Natural killer cell treated with Interleukin-12 subunit alpha and Interleukin-12 subunit beta and Interleukin-15 and Interleukin-18, amount 100 ng/mL, for 72 hours (primary cell): ENCODE data around the gene TK1. TPM values are rescaled to one million over a fixed set of nuclear protein-coding genes. Genes with fewer than 3 reads are reported as not detected.

Experiments used
- ATAC-seq, 2 donors: fragments of 150-1000 bp; cut with Tn5 transposase in 1 of 2; sonication (Bioruptor Pico), chemical (Tn5 transposase) in 1 of 2; 2 replicates each; pipeline ENCODE4 v1.10.0; 2021
- DNase-seq: peaks from one replicate; pipeline ENCODE4 v3.0.0; 2022; ENCODE audit warnings: low spot score
- H3K27ac Mint-ChIP-seq, 2 donors: 1 replicate in 1 of 2; 2 replicates in 1 of 2; pipeline ENCODE4 v1.8.0; 2022; ENCODE audit warnings: mixed read lengths in 2 of 2, mild to moderate bottlenecking in 1 of 2, moderate library complexity in 1 of 2
- H3K27me3 Mint-ChIP-seq, 2 donors: 1 replicate in 1 of 2; 2 replicates in 1 of 2; pipeline ENCODE4 v1.8.0; 2022; ENCODE audit warnings: mixed read lengths in 2 of 2
- H3K36me3 Mint-ChIP-seq: one replicate; pipeline ENCODE4 v1.8.0; 2022; ENCODE audit warnings: mixed read lengths
- H3K4me1 Mint-ChIP-seq, 2 donors: 1 replicate in 1 of 2; 2 replicates in 1 of 2; pipeline ENCODE4 v1.8.0; 2022; ENCODE audit warnings: low read depth in 2 of 2, mixed read lengths in 2 of 2, mild to moderate bottlenecking in 1 of 2
- H3K4me3 Mint-ChIP-seq: one replicate; pipeline ENCODE4 v1.8.0; 2022; ENCODE audit warnings: mixed read lengths
- H3K9me3 Mint-ChIP-seq: 2 replicates; pipeline ENCODE4 v1.8.0; 2022; ENCODE audit warnings: mixed read lengths
- total RNA-seq, 2 donors: library from RNA; stranded (reverse); gene quantifications; one replicate each; pipeline ENCODE4 v1.2.3, GENCODE V29; 2022

Gene TK1
- total RNA-seq, 2 donors from 2014 or later, result 66.8 to 138 TPM

DNA sequence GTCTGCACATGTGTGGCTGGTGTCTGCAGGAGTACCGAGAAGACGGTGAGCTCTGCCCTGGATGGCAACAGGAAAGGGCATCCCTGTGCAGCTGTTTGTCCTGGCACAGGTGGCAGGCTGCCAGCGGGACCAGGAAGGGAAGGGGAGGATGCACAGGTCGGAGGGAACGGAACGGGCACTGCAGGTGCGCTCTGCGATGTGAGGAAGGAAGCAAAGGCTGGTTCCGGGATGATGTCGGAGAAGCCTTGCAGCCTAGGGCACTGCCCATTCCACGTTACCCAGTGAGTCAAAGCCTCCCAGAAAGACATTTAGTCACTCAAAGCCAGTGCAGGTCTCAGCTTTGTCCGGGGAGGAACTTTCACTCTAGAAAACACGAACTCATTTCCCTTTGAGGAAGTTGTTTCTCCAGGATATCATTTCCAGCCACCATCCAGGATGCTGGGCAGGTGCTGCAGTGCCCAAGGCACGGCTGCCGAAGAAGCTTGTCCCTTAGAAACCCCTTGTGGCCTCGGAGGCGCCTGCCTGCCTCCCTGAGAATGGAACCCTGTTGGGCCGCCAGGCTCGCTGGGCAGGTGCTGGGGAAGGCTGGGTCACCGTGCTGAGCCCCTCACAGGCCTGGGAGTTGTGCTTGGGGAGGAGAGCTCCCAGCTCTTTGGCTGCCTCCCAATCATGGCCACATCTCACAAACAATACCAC lies 40.1 kb upstream of the TK1 start:
- Mint-ChIP-seq H3K4me3 (no peak overlapping the region), H3K36me3 (no peaks in the 10 kb centered on the region), H3K4me1 (no peaks in the 10 kb centered on the region), H3K27ac (no peak overlapping the region), H3K27me3 (peaks cover 0 to 13% of the 10 kb centered on the region in 2 donors), H3K9me3 (no peaks in the 10 kb centered on the region)
- DNase-seq (no peak), ATAC-seq (no peak)

DNA sequence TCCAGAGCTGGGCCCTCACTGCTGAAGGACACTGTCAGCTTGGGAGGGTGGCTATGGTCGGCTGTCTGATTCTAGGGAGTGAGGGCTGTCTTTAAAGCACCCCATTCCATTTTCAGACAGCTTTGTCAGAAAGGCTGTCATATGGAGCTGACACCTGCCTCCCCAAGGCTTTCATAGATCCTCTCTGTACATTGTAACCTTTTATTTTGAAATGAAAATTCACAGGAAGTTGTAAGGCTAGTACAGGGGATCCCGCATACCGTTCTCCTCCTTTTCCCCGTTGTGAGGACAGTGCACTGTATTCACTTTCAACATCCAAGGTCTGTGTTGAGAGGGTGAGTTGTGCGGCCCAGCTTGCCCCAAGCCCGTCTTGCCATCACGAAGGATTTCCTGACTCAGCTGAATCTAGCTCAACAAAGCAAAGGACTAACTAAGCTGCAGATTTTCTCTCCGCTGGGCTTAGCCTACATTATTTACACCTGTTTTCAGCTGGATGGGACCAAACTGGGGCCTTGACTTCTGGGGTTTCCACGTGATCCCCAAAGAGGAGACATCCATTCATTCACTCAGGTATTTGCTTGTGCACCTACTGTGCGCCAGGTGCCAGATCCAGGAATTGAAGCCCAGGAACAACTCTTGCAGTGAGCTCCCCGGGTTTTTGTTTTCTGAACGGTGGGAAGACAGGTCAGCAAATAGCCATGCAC lies 39.4 kb upstream of the TK1 start:
- H3K27ac Mint-ChIP-seq, result no peak overlapping the region
- no peaks in the 10 kb centered on the region for H3K4me1 Mint-ChIP-seq
- DNase-seq (no peak), ATAC-seq (no peak)
- H3K36me3 Mint-ChIP-seq, result no peaks in the 10 kb centered on the region
- no peak overlapping the region for H3K4me3 Mint-ChIP-seq
- H3K9me3 Mint-ChIP-seq, result no peaks in the 10 kb centered on the region
- peaks cover 0 to 13% of the 10 kb centered on the region in 2 donors for H3K27me3 Mint-ChIP-seq

DNA sequence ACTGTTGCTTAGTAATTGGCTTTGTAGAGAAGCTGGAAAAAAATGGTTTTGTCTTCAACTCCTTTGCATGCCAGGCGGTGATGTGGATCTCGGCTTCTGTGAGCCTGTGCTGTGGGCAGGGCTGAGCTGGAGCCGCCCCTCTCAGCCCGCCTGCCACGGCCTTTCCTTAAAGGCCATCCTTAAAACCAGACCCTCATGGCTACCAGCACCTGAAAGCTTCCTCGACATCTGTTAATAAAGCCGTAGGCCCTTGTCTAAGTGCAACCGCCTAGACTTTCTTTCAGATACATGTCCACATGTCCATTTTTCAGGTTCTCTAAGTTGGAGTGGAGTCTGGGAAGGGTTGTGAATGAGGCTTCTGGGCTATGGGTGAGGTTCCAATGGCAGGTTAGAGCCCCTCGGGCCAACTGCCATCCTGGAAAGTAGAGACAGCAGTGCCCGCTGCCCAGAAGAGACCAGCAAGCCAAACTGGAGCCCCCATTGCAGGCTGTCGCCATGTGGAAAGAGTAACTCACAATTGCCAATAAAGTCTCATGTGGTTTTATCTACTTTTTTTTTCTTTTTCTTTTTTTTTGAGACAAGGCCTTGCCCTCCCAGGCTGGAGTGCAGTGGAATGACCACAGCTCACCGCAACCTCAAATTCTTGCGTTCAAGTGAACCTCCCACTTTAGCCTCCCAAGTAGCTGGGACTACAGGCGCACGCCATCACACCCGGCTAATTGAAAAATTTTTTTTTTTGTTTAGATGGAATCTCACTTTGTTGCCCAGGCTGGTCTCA lies 38.4 kb upstream of the TK1 start:
- peaks cover 0 to 6% of the 10 kb centered on the region in 2 donors for H3K27me3 Mint-ChIP-seq
- ATAC-seq (no peak), DNase-seq (no peak)
- no peak overlapping the region for H3K27ac Mint-ChIP-seq
- H3K36me3 Mint-ChIP-seq, result no peaks in the 10 kb centered on the region
- no peaks in the 10 kb centered on the region for H3K9me3 Mint-ChIP-seq
- H3K4me1 Mint-ChIP-seq, result no peaks in the 10 kb centered on the region
- no peak overlapping the region for H3K4me3 Mint-ChIP-seq

DNA sequence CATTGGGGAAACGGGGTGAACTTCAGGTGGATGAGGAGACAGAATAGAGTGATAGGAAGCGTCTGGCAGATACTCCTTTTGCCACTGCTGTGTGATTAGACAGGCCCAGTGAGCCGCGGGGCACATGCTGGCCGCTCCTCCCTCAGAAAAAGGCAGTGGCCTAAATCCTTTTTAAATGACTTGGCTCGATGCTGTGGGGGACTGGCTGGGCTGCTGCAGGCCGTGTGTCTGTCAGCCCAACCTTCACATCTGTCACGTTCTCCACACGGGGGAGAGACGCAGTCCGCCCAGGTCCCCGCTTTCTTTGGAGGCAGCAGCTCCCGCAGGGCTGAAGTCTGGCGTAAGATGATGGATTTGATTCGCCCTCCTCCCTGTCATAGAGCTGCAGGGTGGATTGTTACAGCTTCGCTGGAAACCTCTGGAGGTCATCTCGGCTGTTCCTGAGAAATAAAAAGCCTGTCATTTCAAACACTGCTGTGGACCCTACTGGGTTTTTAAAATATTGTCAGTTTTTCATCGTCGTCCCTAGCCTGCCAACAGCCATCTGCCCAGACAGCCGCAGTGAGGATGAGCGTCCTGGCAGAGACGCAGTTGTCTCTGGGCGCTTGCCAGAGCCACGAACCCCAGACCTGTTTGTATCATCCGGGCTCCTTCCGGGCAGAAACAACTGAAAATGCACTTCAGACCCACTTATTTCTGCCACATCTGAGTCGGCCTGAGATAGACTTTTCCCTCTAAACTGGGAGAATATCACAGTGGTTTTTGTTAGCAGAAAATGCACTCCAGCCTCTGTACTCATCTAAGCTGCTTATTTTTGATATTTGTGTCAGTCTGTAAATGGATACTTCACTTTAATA lies 37.6 kb upstream of the TK1 start:
- DNase-seq (no peak), ATAC-seq (no peak)
- Mint-ChIP-seq H3K27ac (no peak overlapping the region), H3K27me3 (peaks cover 0 to 6% of the 10 kb centered on the region in 2 donors), H3K9me3 (no peaks in the 10 kb centered on the region), H3K4me3 (no peak overlapping the region), H3K4me1 (no peaks in the 10 kb centered on the region), H3K36me3 (no peaks in the 10 kb centered on the region)

DNA sequence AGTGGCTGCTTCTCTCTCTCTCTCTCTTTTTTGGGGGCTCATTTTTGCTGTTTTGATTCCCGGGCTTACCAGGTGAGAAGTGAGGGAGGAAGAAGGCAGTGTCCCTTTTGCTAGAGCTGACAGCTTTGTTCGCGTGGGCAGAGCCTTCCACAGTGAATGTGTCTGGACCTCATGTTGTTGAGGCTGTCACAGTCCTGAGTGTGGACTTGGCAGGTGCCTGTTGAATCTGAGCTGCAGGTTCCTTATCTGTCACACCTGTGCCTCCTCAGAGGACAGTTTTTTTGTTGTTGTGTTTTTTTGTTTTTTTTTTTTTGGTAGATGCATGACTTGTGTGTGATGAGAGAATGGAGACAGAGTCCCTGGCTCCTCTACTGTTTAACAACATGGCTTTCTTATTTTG lies 36.9 kb upstream of the TK1 start:
- peaks cover 0 to 6% of the 10 kb centered on the region in 2 donors for H3K27me3 Mint-ChIP-seq
- H3K4me3 Mint-ChIP-seq, result no peak overlapping the region
- H3K4me1 Mint-ChIP-seq, result no peaks in the 10 kb centered on the region
- H3K9me3 Mint-ChIP-seq, result no peaks in the 10 kb centered on the region
- peak overlapping the region in 1 of 2 donors; percentile 47 for H3K27ac Mint-ChIP-seq
- DNase-seq (no peak), ATAC-seq (no peak)
- H3K36me3 Mint-ChIP-seq, result no peaks in the 10 kb centered on the region

DNA sequence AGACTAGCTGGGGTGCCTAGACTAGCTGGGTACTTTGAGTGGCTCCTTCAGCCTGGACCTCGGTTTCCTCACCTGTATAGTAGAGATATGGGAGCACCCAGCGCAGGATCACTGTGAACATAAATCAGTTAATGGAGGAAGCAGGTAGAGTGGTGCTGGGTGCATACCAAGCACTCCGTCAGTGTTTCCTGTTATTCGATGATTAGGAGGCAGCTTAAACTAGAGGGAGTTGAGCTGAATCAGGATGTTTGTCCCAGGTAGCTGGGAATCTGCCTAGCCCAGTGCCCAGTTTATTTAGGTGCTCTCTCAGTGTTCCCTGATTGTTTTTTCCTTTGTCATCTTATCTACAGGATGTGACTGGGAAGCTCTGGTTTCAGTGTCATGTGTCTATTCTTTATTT lies 36.2 kb upstream of the TK1 start:
- Mint-ChIP-seq H3K4me3 (no peak overlapping the region), H3K27ac (peak overlapping the region in 1 of 2 donors; percentile 47), H3K27me3 (peaks cover 0 to 6% of the 10 kb centered on the region in 2 donors), H3K9me3 (no peaks in the 10 kb centered on the region), H3K4me1 (no peaks in the 10 kb centered on the region), H3K36me3 (no peaks in the 10 kb centered on the region)
- ATAC-seq, result no peak
- DNase-seq, result no peak

DNA sequence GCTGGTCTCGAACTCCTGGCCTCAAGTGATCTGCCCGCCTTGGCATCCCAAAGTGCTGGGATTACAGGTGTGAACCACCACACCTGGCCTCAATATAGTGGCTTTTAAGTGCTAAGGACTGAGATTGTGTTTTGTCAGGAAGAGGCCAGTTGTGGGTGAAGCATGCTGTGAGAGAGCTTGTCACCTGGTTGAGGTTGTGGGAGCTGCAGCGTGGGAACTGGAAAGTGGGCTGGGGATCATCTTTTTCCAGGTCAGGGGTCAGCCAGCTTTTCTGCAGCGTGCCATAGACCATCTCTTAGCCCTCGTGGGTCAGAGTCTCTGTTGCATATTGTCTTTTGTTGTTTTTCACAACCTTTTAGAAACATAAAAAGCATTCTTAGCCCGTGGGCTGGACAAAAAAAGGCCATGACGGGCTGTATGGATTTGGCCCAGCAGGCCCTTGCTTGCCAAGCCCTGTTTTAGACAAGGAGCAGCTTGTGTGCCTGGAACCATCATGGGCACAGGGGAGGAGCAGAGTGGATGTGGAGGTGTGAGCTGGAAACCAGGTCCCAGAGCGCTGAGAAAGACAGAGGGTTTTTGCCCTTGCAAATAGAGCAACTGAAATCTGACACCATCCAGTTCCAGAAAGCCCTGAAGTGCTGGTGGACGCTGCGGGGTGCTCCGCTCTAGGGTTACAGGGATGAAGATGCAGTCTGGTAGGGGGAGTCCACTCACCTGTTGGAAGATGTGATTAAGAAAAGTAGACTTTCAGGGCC lies 32.7 kb upstream of the TK1 start:
- H3K4me3 Mint-ChIP-seq, result no peak overlapping the region
- H3K9me3 Mint-ChIP-seq, result no peaks in the 10 kb centered on the region
- DNase-seq (no peak), ATAC-seq (no peak)
- H3K36me3 Mint-ChIP-seq, result no peaks in the 10 kb centered on the region
- H3K27me3 Mint-ChIP-seq, result no peaks in the 10 kb centered on the region
- no peak overlapping the region for H3K27ac Mint-ChIP-seq
- no peaks in the 10 kb centered on the region for H3K4me1 Mint-ChIP-seq

DNA sequence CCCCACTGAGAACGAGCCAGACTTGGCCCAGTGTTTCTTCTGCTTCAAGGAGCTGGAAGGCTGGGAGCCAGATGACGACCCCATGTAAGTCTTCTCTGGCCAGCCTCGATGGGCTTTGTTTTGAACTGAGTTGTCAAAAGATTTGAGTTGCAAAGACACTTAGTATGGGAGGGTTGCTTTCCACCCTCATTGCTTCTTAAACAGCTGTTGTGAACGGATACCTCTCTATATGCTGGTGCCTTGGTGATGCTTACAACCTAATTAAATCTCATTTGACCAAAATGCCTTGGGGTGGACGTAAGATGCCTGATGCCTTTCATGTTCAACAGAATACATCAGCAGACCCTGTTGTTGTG lies 27.8 kb upstream of the TK1 start:
- no peaks in the 10 kb centered on the region for H3K36me3 Mint-ChIP-seq
- no peaks in the 10 kb centered on the region for H3K9me3 Mint-ChIP-seq
- H3K4me3 Mint-ChIP-seq, result peak overlapping the region; percentile 92
- H3K4me1 Mint-ChIP-seq, result no peaks in the 10 kb centered on the region
- H3K27me3 Mint-ChIP-seq, result no peaks in the 10 kb centered on the region
- no peak for DNase-seq
- no peak for ATAC-seq
- peak overlapping the region in 1 of 2 donors; percentile 61 for H3K27ac Mint-ChIP-seq

DNA sequence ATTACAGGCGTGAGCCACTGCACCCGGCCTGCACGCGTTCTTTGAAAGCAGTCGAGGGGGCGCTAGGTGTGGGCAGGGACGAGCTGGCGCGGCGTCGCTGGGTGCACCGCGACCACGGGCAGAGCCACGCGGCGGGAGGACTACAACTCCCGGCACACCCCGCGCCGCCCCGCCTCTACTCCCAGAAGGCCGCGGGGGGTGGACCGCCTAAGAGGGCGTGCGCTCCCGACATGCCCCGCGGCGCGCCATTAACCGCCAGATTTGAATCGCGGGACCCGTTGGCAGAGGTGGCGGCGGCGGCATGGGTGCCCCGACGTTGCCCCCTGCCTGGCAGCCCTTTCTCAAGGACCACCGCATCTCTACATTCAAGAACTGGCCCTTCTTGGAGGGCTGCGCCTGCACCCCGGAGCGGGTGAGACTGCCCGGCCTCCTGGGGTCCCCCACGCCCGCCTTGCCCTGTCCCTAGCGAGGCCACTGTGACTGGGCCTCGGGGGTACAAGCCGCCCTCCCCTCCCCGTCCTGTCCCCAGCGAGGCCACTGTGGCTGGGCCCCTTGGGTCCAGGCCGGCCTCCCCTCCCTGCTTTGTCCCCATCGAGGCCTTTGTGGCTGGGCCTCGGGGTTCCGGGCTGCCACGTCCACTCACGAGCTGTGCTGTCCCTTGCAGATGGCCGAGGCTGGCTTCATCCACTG lies 27.3 kb upstream of the TK1 start, which contains the start of gene BIRC5:
BIRC5 (plus strand) TSS at position 238 of the 690 bp plus-strand sequence; CDS start at position 302, 64 bp downstream.
- H3K36me3 Mint-ChIP-seq, result no peaks in the 10 kb centered on the region
- peak; percentile 93 for DNase-seq
- H3K4me1 Mint-ChIP-seq, result no peaks in the 10 kb centered on the region
- peak within 1 kb of the TSS; percentile 92 for H3K4me3 Mint-ChIP-seq
- H3K27ac Mint-ChIP-seq, result peak within 1 kb of the TSS in 1 of 2 donors; percentile 61
- no peaks in the 10 kb centered on the region for H3K27me3 Mint-ChIP-seq
- no peaks in the 10 kb centered on the region for H3K9me3 Mint-ChIP-seq
- peak; percentile 100 for ATAC-seq

DNA sequence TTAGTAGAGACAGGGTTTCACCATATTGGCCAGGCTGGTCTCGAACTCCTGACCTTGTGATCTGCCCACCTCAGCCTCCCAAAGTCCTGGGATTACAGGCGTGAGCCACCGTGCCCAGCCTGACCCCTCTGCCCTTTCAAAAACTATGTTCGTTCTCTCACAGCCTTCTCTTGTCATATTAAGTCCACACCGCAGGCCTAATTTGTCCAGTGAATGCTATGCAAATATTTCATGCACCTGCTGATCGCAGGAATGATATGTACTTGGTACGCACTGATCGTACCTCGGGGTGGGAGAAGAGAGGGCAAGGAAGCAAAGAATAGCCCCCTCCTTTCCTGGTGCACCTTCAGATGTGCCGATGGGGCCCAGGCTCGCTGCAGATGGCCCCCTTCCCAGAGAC lies 24.2 kb upstream of the TK1 start:
- no peaks in the 10 kb centered on the region for H3K9me3 Mint-ChIP-seq
- ATAC-seq (no peak), DNase-seq (no peak)
- no peaks in the 10 kb centered on the region for H3K4me1 Mint-ChIP-seq
- H3K36me3 Mint-ChIP-seq, result no peaks in the 10 kb centered on the region
- H3K27ac Mint-ChIP-seq, result no peak overlapping the region
- H3K27me3 Mint-ChIP-seq, result no peaks in the 10 kb centered on the region
- no peak overlapping the region for H3K4me3 Mint-ChIP-seq

DNA sequence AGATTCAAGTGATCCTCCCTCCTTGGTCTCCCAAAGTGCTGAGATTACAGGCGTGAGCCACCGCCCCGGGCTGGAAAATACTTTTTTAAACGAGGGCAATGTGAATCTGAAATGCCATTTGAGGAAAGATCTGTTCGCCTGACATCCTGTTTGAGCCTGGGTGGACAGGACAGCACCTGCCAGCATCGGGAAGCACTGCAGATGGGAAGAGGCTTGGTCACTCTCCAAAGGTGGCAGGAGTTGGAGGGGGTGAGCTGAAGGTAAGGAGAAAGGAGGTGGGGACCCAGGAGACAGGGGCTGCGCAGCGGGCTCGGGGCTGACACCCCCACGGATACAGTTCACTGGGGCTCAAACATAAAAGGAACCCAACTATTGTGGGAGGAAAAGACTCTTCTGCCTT lies 23.3 kb upstream of the TK1 start:
- H3K4me3 Mint-ChIP-seq, result no peak overlapping the region
- no peak for DNase-seq
- ATAC-seq, result no peak
- no peaks in the 10 kb centered on the region for H3K36me3 Mint-ChIP-seq
- no peaks in the 10 kb centered on the region for H3K4me1 Mint-ChIP-seq
- H3K9me3 Mint-ChIP-seq, result no peaks in the 10 kb centered on the region
- no peak overlapping the region for H3K27ac Mint-ChIP-seq
- no peaks in the 10 kb centered on the region for H3K27me3 Mint-ChIP-seq

DNA sequence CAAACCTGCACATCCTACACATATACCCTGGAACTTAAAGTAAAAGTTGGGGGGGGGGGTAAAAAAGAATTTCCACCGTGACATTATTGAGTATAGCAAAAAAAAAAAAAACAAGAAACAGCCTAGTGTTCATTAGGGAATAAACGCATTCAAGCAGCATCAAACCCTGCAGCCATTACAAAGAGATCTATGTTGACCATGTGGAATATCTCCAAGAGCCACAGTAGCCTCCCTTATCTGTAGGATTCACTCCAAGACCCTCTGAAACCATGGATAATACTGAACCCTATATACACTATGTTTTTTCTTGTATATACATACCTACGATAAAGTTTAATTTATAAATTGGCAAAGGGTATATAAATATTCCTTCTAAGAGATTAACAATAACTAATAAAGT lies 21.6 kb upstream of the TK1 start:
- Mint-ChIP-seq H3K4me3 (no peak overlapping the region), H3K36me3 (no peaks in the 10 kb centered on the region), H3K4me1 (no peaks in the 10 kb centered on the region), H3K27me3 (no peaks in the 10 kb centered on the region), H3K27ac (no peak overlapping the region), H3K9me3 (no peaks in the 10 kb centered on the region)
- DNase-seq (no peak), ATAC-seq (no peak)
